ENCODE measurements around the gene CEMIP.

- TF ChIP-seq CTCF (conservative IDR thresholded peaks at IDR 0.05): no peak
- TF ChIP-seq EZH2 (IDR thresholded peaks at IDR 0.05; ENCODE audit: low read depth): no peak
These were observed 171.3 kb downstream of the CEMIP start for GRCh38 chr15:80950291-80951078.
